GM11168 (cell line): ENCODE measurements around the gene TSSC4.

ENCODE experiments used
- in situ Hi-C: fragments of 300-500 bp; cut with MboI; formaldehyde crosslinking; loops from one replicate; pipeline ENCODE4 v1.12.0; 2022; ENCODE audit warnings: low sequenced_read_pairs; ENCODE audit not compliant: unreplicated experiment

Gene TSSC4

GRCh38 chr11:2385156-2386151, 15.1 kb upstream of the TSSC4 start:
- in situ Hi-C loops, result no loop called here

- in situ Hi-C loops, result no loop called here
These were observed 14.0 kb upstream of the TSSC4 start for GRCh38 chr11:2386591-2386990.

- in situ Hi-C loops, result no loop called here
These were observed 13.1 kb upstream of the TSSC4 start for GRCh38 chr11:2387266-2387987.

GRCh38 chr11:2388431-2389376, 11.8 kb upstream of the TSSC4 start:
- in situ Hi-C loops, result no loop called here

GRCh38 chr11:2389377-2390026, 11.0 kb upstream of the TSSC4 start:
- in situ Hi-C loops, result no loop called here

- in situ Hi-C loops, result no loop called here
These were observed 10.3 kb upstream of the TSSC4 start for GRCh38 chr11:2390091-2390724.

- in situ Hi-C loops, result no loop called here
These were observed 9.8 kb upstream of the TSSC4 start for GRCh38 chr11:2390725-2391151.

GRCh38 chr11:2391181-2391975, 9.2 kb upstream of the TSSC4 start:
- in situ Hi-C loops, result no loop called here

- in situ Hi-C loops, result no loop called here
These were observed 8.2 kb upstream of the TSSC4 start for GRCh38 chr11:2392241-2392959.

GRCh38 chr11:2393111-2393868, 7.3 kb upstream of the TSSC4 start:
- in situ Hi-C loops, result no loop called here

- in situ Hi-C loops, result no loop called here
These were observed 6.4 kb upstream of the TSSC4 start for GRCh38 chr11:2393941-2394817.

- in situ Hi-C loops, result no loop called here
These were observed 5.8 kb upstream of the TSSC4 start for GRCh38 chr11:2394818-2395105.

- in situ Hi-C loops, result no loop called here
These were observed 5.3 kb upstream of the TSSC4 start for GRCh38 chr11:2395211-2395730.

- in situ Hi-C loops, result no loop called here
These were observed 4.7 kb upstream of the TSSC4 start for GRCh38 chr11:2395856-2396255.

GRCh38 chr11:2396471-2396870, 4.1 kb upstream of the TSSC4 start:
- in situ Hi-C loops, result no loop called here

GRCh38 chr11:2397005-2397404, 3.5 kb upstream of the TSSC4 start:
- in situ Hi-C loops, result no loop called here
